ENCODE results near the gene TLCD3A.
A peak's percentile ranks its signal among the peaks of the same experiment; 100 is the strongest.
"Not testable (repeated sequence)": the region's sequence is repeated elsewhere in the genome, so short reads cannot be mapped to it uniquely, and the experiment has no call there.

TLCD3A gene

GRCh38 chr17:749359-749758, 17.0 kb downstream of the TLCD3A start:
- DNase-seq (ENCODE audit: low spot score), result not testable (repeated sequence)

- no peak for DNase-seq (ENCODE audit: low spot score)
Measured at GRCh38 chr17:750431-751037, 18.1 kb downstream of the TLCD3A start.

GRCh38 chr17:751269-752001, 19.0 kb downstream of the TLCD3A start:
- DNase-seq (ENCODE audit: low spot score), result peak; percentile 44

- peak; percentile 97 for DNase-seq (ENCODE audit: low spot score)
Measured at GRCh38 chr17:752002-752619, 19.7 kb downstream of the TLCD3A start, which contains the start of gene GEMIN4. Gene GEMIN4, minus strand, starts transcription at chr17:752264. Its CDS starts 122 bp downstream, at chr17:752142.

GRCh38 chr17:752620-753219, 20.3 kb downstream of the TLCD3A start:
- peak; percentile 24 for DNase-seq (ENCODE audit: low spot score)

GRCh38 chr17:753418-753817, 21.0 kb downstream of the TLCD3A start:
- no peak for DNase-seq (ENCODE audit: low spot score)

- not testable (repeated sequence) for DNase-seq (ENCODE audit: low spot score)
Measured at GRCh38 chr17:755319-755961, 23.0 kb downstream of the TLCD3A start.

GRCh38 chr17:756010-756567, 23.7 kb downstream of the TLCD3A start:
- DNase-seq (ENCODE audit: low spot score), result not testable (repeated sequence)

GRCh38 chr17:759964-760363, 27.6 kb downstream of the TLCD3A start:
- DNase-seq (ENCODE audit: low spot score), result no peak

- no peak for DNase-seq (ENCODE audit: low spot score)
Measured at GRCh38 chr17:760371-760770, 28.0 kb downstream of the TLCD3A start.

GRCh38 chr17:767076-767475, 34.7 kb downstream of the TLCD3A start:
- no peak for DNase-seq (ENCODE audit: low spot score)

- DNase-seq (ENCODE audit: low spot score), result no peak
Measured at GRCh38 chr17:773016-773415, 40.6 kb downstream of the TLCD3A start.

GRCh38 chr17:773467-774312, 41.3 kb downstream of the TLCD3A start:
- no peak for DNase-seq (ENCODE audit: low spot score)

GRCh38 chr17:774313-774584, 41.9 kb downstream of the TLCD3A start:
- no peak for DNase-seq (ENCODE audit: low spot score)

GRCh38 chr17:778096-778495, 45.7 kb downstream of the TLCD3A start:
- no peak for DNase-seq (ENCODE audit: low spot score)

GRCh38 chr17:781805-782731, 49.7 kb downstream of the TLCD3A start, which contains the start of the genes GLOD4 and MRM3:
Gene GLOD4, minus strand, starts transcription at chr17:782280. Its CDS starts 25 bp downstream, at chr17:782255.
Gene MRM3, plus strand, starts transcription at chr17:782353. Its CDS starts 26 bp downstream, at chr17:782379.
- DNase-seq (ENCODE audit: low spot score), result peak; percentile 93

GRCh38 chr17:784143-784542, 51.7 kb downstream of the TLCD3A start:
- no peak for DNase-seq (ENCODE audit: low spot score)

GRCh38 chr17:785901-786300, 53.5 kb downstream of the TLCD3A start:
- not testable (repeated sequence) for DNase-seq (ENCODE audit: low spot score)

GRCh38 chr17:787641-788221, 55.3 kb downstream of the TLCD3A start:
- DNase-seq (ENCODE audit: low spot score), result no peak

GRCh38 chr17:788551-788950, 56.2 kb downstream of the TLCD3A start:
- DNase-seq (ENCODE audit: low spot score), result no peak
